BJ (cell line): ENCODE measurements around the gene PPP1R7. TPM values are rescaled to one million over a fixed set of nuclear protein-coding genes. Genes with fewer than 3 reads are reported as not detected.

Source experiments
- CTCF ChIA-PET: fragments of 350-600 bp; formaldehyde crosslinking; extraction: SDS; loops from one replicate; lab custom pipeline; 2021; ENCODE audit warnings: antibody characterized with exemption, inconsistent platforms; lab: Yijun Ruan, JAX
- POLR2A ChIA-PET: fragments of 300-600 bp; sonication (Branson Sonifier 250); formaldehyde crosslinking; extraction: SDS; loops from one replicate; lab custom pipeline; 2021; ENCODE audit warnings: antibody characterized with exemption; lab: Charles Lee
- DNase-seq: peaks from one replicate; pipeline ENCODE4 v3.0.0-alpha.2; 2011; ENCODE audit warnings: low read depth
- H3K27me3 ChIP-seq: 2 replicates; pipeline ENCODE4 v1.6.0; 2011; ENCODE audit warnings: low read length; ENCODE audit not compliant: control insufficient read depth, insufficient read depth
- H3K36me3 ChIP-seq: 2 replicates; pipeline ENCODE4 v1.5.1; 2011; ENCODE audit warnings: low read length; ENCODE audit not compliant: control insufficient read depth, insufficient read depth
- H3K4me3 ChIP-seq: 2 replicates; pipeline ENCODE4 v1.5.1; 2011; ENCODE audit warnings: low read depth, mild to moderate bottlenecking, control low read depth, low read length
- CTCF ChIP-seq: IDR thresholded peaks from 2 replicates; pipeline ENCODE4 v1.5.1; 2011; ENCODE audit warnings: low read depth, mild to moderate bottlenecking, control low read depth, inconsistent platforms, low read length, moderate library complexity; ENCODE audit not compliant: insufficient read depth
- polyA plus RNA-seq: library from polyadenylated mRNA; depleted of rRNA; stranded (reverse); fragments of >200 nt; gene quantifications from 2 replicates; pipeline ENCODE4 v1.2.3, GENCODE V29; 2011

PPP1R7 gene
- polyA plus RNA-seq, 1 experiment: 45.8 TPM

- H3K27me3 ChIP-seq: no peaks in the 10 kb centered on the region
- H3K4me3 ChIP-seq: no peak overlapping the region
- H3K36me3 ChIP-seq: peaks cover 14% of the 10 kb centered on the region
- DNase-seq: no peak
- no peak for TF ChIP-seq CTCF
- ChIA-PET CTCF (no interaction called here), POLR2A (no interaction called here)
Observed at GRCh38 chr2:241156971-241157441, 6.7 kb downstream of the PPP1R7 start.

- no peak for DNase-seq
- POLR2A ChIA-PET: no interaction called here
- H3K4me3 ChIP-seq: no peak overlapping the region
- no peak for TF ChIP-seq CTCF
- no peaks in the 10 kb centered on the region for H3K27me3 ChIP-seq
- CTCF ChIA-PET: interaction anchor here (0.8 kb wide), 1 partner anchor 307 kb away, joined by 4 read pairs; no protein-coding TSS in a partner anchor
- H3K36me3 ChIP-seq: peaks cover 14% of the 10 kb centered on the region
Observed at GRCh38 chr2:241157841-241158545, 7.7 kb downstream of the PPP1R7 start.

- POLR2A ChIA-PET: no interaction called here
- Histone ChIP-seq H3K36me3 (peaks cover 14% of the 10 kb centered on the region), H3K27me3 (no peaks in the 10 kb centered on the region), H3K4me3 (no peak overlapping the region)
- no peak for DNase-seq
- CTCF ChIA-PET: no interaction called here
- no peak for TF ChIP-seq CTCF
Observed at GRCh38 chr2:241158546-241158900, 8.3 kb downstream of the PPP1R7 start.

- no peak for DNase-seq
- H3K27me3 ChIP-seq: no peaks in the 10 kb centered on the region
- TF ChIP-seq CTCF: no peak
- H3K4me3 ChIP-seq: no peak overlapping the region
- ChIA-PET POLR2A (no interaction called here), CTCF (no interaction called here)
- peaks cover 15% of the 10 kb centered on the region for H3K36me3 ChIP-seq
Observed at GRCh38 chr2:241159116-241159515, 8.8 kb downstream of the PPP1R7 start.

- ChIA-PET POLR2A (no interaction called here), CTCF (no interaction called here)
- no peak for DNase-seq
- Histone ChIP-seq H3K4me3 (no peak overlapping the region), H3K27me3 (no peaks in the 10 kb centered on the region), H3K36me3 (peaks cover 14% of the 10 kb centered on the region)
- no peak for TF ChIP-seq CTCF
Observed at GRCh38 chr2:241160318-241160717, 10.1 kb downstream of the PPP1R7 start.
